CD1c-positive myeloid dendritic cell (primary cell): Measurements from ENCODE around the gene CTSC.
"Not testable (repeated sequence)": the region's sequence is repeated elsewhere in the genome, so short reads cannot be mapped to it uniquely, and the experiment has no call there.

Source experiments
- DNase-seq: peaks from one replicate; pipeline ENCODE4 v3.0.0-alpha.2; 2016; ENCODE audit errors: extremely low spot score

CTSC gene

GRCh38 chr11:88282747-88283515 is 54.6 kb downstream of the CTSC start:
- DNase-seq: no peak

GRCh38 chr11:88281317-88281712 is 56.2 kb downstream of the CTSC start:
- DNase-seq: no peak

GRCh38 chr11:88280673-88281316 is 56.7 kb downstream of the CTSC start:
- no peak for DNase-seq

GRCh38 chr11:88277349-88277915 is 60.1 kb downstream of the CTSC start:
- no peak for DNase-seq

GRCh38 chr11:88275636-88276035 is 61.9 kb downstream of the CTSC start:
- no peak for DNase-seq

- peak; percentile 5 for DNase-seq
Observed at GRCh38 chr11:88266919-88267318, 70.6 kb downstream of the CTSC start.

- DNase-seq: no peak
Observed at GRCh38 chr11:88266157-88266556, 71.4 kb downstream of the CTSC start.

GRCh38 chr11:88259431-88259830 is 78.1 kb downstream of the CTSC start:
- DNase-seq: no peak

- no peak for DNase-seq
Observed at GRCh38 chr11:88252208-88252607, 85.3 kb downstream of the CTSC start.

GRCh38 chr11:88250566-88251242 is 86.8 kb downstream of the CTSC start:
- DNase-seq: no peak

- DNase-seq: no peak
Observed at GRCh38 chr11:88249706-88250105, 87.8 kb downstream of the CTSC start.

- DNase-seq: no peak
Observed at GRCh38 chr11:88246696-88247095, 90.8 kb downstream of the CTSC start.

GRCh38 chr11:88245576-88245975 is 92.0 kb downstream of the CTSC start:
- not testable (repeated sequence) for DNase-seq
